DND-41 (cell line): Measurements from ENCODE around the gene COL8A1.

ENCODE experiments used
- ATAC-seq: fragments of 200-7000 bp; cut with Tn5 transposase; 3 replicates; pipeline ENCODE4 v1.9.1; 2021; ENCODE audit warnings: low read depth; ENCODE audit not compliant: insufficient read depth
- DNase-seq: peaks from one replicate; pipeline ENCODE4 v3.0.0-alpha.2; 2020
- H2AFZ ChIP-seq: 2 replicates; pipeline ENCODE4 v1.6.0; 2012; ENCODE audit warnings: low read depth, low read length
- H3K27ac ChIP-seq: 2 replicates; pipeline ENCODE4 v1.5.1; 2012; ENCODE audit warnings: low read length, inconsistent platforms
- H3K27me3 ChIP-seq: fragments of 200-600 bp; sonication (generic); 2 replicates; pipeline ENCODE4 v1.6.0; 2012; ENCODE audit warnings: low read length, mild to moderate bottlenecking, inconsistent platforms; ENCODE audit not compliant: insufficient read depth, poor library complexity
- H3K36me3 ChIP-seq: 2 replicates; pipeline ENCODE4 v1.5.1; 2012; ENCODE audit warnings: low read length, inconsistent platforms; ENCODE audit not compliant: insufficient read depth
- H3K4me1 ChIP-seq: 2 replicates; pipeline ENCODE4 v1.5.1; 2012; ENCODE audit warnings: mild to moderate bottlenecking, low read length; ENCODE audit not compliant: insufficient read depth
- H3K4me2 ChIP-seq: 2 replicates; pipeline ENCODE4 v1.6.0; 2012; ENCODE audit warnings: mild to moderate bottlenecking, moderate library complexity, low read length, inconsistent platforms; ENCODE audit not compliant: insufficient read depth
- H3K4me3 ChIP-seq, 2 experiments: fragments of 200-600 bp in 1 of 2; shearing (Covaris generic) in 1 of 2; 2 replicates each; pipeline ENCODE4 v1.5.1; 2012 to 2016; ENCODE audit warnings: inconsistent platforms in 2 of 2, low read length in 2 of 2, mild to moderate bottlenecking in 2 of 2, low read depth in 1 of 2, moderate library complexity in 1 of 2
- H3K79me2 ChIP-seq: 2 replicates; pipeline ENCODE4 v1.6.0; 2012; ENCODE audit warnings: low read length, inconsistent platforms; ENCODE audit not compliant: insufficient read depth
- H3K9ac ChIP-seq: 2 replicates; pipeline ENCODE4 v1.6.0; 2012; ENCODE audit warnings: low read depth, mild to moderate bottlenecking, inconsistent platforms, low read length, moderate library complexity
- H3K9me3 ChIP-seq: 2 replicates; pipeline ENCODE4 v1.5.1; 2012; ENCODE audit warnings: low read length, moderate library complexity, mild to moderate bottlenecking, inconsistent platforms; ENCODE audit not compliant: insufficient read depth, severe bottlenecking
- H4K20me1 ChIP-seq: 2 replicates; pipeline ENCODE4 v1.6.0; 2012; ENCODE audit warnings: low read length; ENCODE audit not compliant: insufficient read depth
- CTCF ChIP-seq: IDR thresholded peaks from 2 replicates; pipeline ENCODE4 v1.5.1; 2012; ENCODE audit warnings: borderline replicate concordance, low read length, moderate library complexity, mild to moderate bottlenecking; ENCODE audit not compliant: poor library complexity, severe bottlenecking; ENCODE audit errors: extremely low read depth
- EZH2 ChIP-seq: IDR thresholded peaks from 3 replicates; pipeline ENCODE4 v1.6.1; 2012; ENCODE audit warnings: borderline replicate concordance, low read depth, mild to moderate bottlenecking, moderate library complexity, low read length, inconsistent platforms; ENCODE audit not compliant: severe bottlenecking

COL8A1 gene

GRCh38 chr3:99640214-99640851, 1.9 kb downstream of the COL8A1 start:
- DNase-seq = no peak
- peaks cover 3% of the 10 kb centered on the region for H3K27me3 ChIP-seq

GRCh38 chr3:99641480-99641879, 3.1 kb downstream of the COL8A1 start:
- Histone ChIP-seq H3K27ac (no peak overlapping the region), H3K27me3 (peaks cover 3% of the 10 kb centered on the region), H3K4me1 (no peaks in the 10 kb centered on the region), H3K4me2 (no peak overlapping the region), H3K79me2 (no peaks in the 10 kb centered on the region), H3K36me3 (no peaks in the 10 kb centered on the region), H2AFZ (no peak overlapping the region), H3K9me3 (no peaks in the 10 kb centered on the region), H3K4me3 (no peak overlapping the region), H3K9ac (no peak overlapping the region), H4K20me1 (no peaks in the 10 kb centered on the region)
- ATAC-seq (no peak), DNase-seq (no peak)
- no peak for TF ChIP-seq CTCF
- TF ChIP-seq EZH2 = no peak

More at GRCh38 chr3:99640214-99640851, 1.9 kb downstream of the COL8A1 start:
- no peak overlapping the region for H2AFZ ChIP-seq
- H3K4me3 ChIP-seq = no peak overlapping the region
- H3K27ac ChIP-seq = no peak overlapping the region
- H3K4me1 ChIP-seq = no peaks in the 10 kb centered on the region
- ATAC-seq = no peak
- H4K20me1 ChIP-seq = no peaks in the 10 kb centered on the region
- H3K4me2 ChIP-seq = no peak overlapping the region
- H3K9me3 ChIP-seq = no peaks in the 10 kb centered on the region
- H3K79me2 ChIP-seq = no peaks in the 10 kb centered on the region
- TF ChIP-seq CTCF (no peak), EZH2 (no peak)
- no peaks in the 10 kb centered on the region for H3K36me3 ChIP-seq
- H3K9ac ChIP-seq = no peak overlapping the region

- Histone ChIP-seq H3K79me2 (no peaks in the 10 kb centered on the region), H3K36me3 (no peaks in the 10 kb centered on the region), H4K20me1 (no peaks in the 10 kb centered on the region), H3K4me3 (no peak overlapping the region), H2AFZ (no peak overlapping the region), H3K4me2 (no peak overlapping the region), H3K27ac (no peak overlapping the region), H3K4me1 (no peaks in the 10 kb centered on the region), H3K9me3 (no peaks in the 10 kb centered on the region), H3K9ac (no peak overlapping the region), H3K27me3 (peaks cover 3% of the 10 kb centered on the region)
- no peak for ATAC-seq
- TF ChIP-seq EZH2 (no peak), CTCF (no peak)
- no peak for DNase-seq
Measured at GRCh38 chr3:99641982-99642381, 3.6 kb downstream of the COL8A1 start.

GRCh38 chr3:99644017-99644416, 5.6 kb downstream of the COL8A1 start:
- ATAC-seq (no peak), DNase-seq (no peak)
- Histone ChIP-seq H3K4me1 (no peaks in the 10 kb centered on the region), H3K36me3 (no peaks in the 10 kb centered on the region), H3K79me2 (no peaks in the 10 kb centered on the region), H3K9me3 (no peaks in the 10 kb centered on the region), H3K9ac (no peak overlapping the region), H4K20me1 (no peaks in the 10 kb centered on the region), H2AFZ (no peak overlapping the region), H3K4me2 (no peak overlapping the region), H3K4me3 (no peak overlapping the region), H3K27ac (no peak overlapping the region), H3K27me3 (no peaks in the 10 kb centered on the region)
- TF ChIP-seq EZH2 = no peak
- TF ChIP-seq CTCF = no peak
